Calu3 (cell line): Measurements from ENCODE around the gene CLIC3. TPM values are rescaled to one million over a fixed set of nuclear protein-coding genes. Genes with fewer than 3 reads are reported as not detected.
"Not testable (repeated sequence)": the region's sequence is repeated elsewhere in the genome, so short reads cannot be mapped to it uniquely, and the experiment has no call there.

Source experiments
- BruUV-seq: library from RNA; stranded (reverse); fragments of 400-500 nt; replicated peaks from 2 replicates; lab custom pipeline; 2021; lab: Mats Ljungman, UMichigan
- CTCF ChIA-PET: fragments of 300-600 bp; sonication (Branson Sonifier 250); formaldehyde crosslinking; loops from one replicate; lab custom pipeline; 2022; ENCODE audit warnings: antibody characterized with exemption; lab: Charles Lee
- DNase-seq: peaks from one replicate; pipeline ENCODE4 v3.0.0; 2022
- H3K27ac Mint-ChIP-seq: one replicate; pipeline ENCODE4 v1.8.0; 2022; ENCODE audit warnings: mixed read lengths; ENCODE audit not compliant: unreplicated experiment
- H3K27me3 Mint-ChIP-seq: one replicate; pipeline ENCODE4 v1.8.0; 2022; ENCODE audit warnings: mixed read lengths; ENCODE audit not compliant: unreplicated experiment
- H3K36me3 Mint-ChIP-seq: one replicate; pipeline ENCODE4 v1.8.0; 2022; ENCODE audit warnings: mild to moderate bottlenecking, moderate library complexity, mixed read lengths; ENCODE audit not compliant: insufficient read depth, unreplicated experiment
- H3K4me1 Mint-ChIP-seq: one replicate; pipeline ENCODE4 v1.8.0; 2022; ENCODE audit warnings: mild to moderate bottlenecking, low read depth, mixed read lengths; ENCODE audit not compliant: unreplicated experiment
- H3K4me3 Mint-ChIP-seq: one replicate; pipeline ENCODE4 v1.8.0; 2022; ENCODE audit warnings: mild to moderate bottlenecking, low read depth, moderate library complexity, mixed read lengths; ENCODE audit not compliant: unreplicated experiment
- H3K9me3 Mint-ChIP-seq: one replicate; pipeline ENCODE4 v1.8.0; 2022; ENCODE audit warnings: low read depth, mixed read lengths; ENCODE audit not compliant: unreplicated experiment
- CTCF ChIP-seq: fragments of 200-600 bp; IDR thresholded peaks from one replicate; pipeline ENCODE4 v1.8.0; 2022; ENCODE audit warnings: antibody characterized with exemption; ENCODE audit not compliant: unreplicated experiment
- intact Hi-C: fragments of 100-400 bp; cut with micrococcal nuclease; formaldehyde crosslinking; loops from one replicate; pipeline ENCODE4 v1.10.0; 2022; ENCODE audit not compliant: unreplicated experiment
- total RNA-seq: library from RNA; stranded (reverse); gene quantifications from 2 replicates; pipeline ENCODE4 v1.2.3, GENCODE V29; 2022

CLIC3 gene
- total RNA-seq, 1 experiment from 2014 or later, result 0.35 TPM

DNA sequence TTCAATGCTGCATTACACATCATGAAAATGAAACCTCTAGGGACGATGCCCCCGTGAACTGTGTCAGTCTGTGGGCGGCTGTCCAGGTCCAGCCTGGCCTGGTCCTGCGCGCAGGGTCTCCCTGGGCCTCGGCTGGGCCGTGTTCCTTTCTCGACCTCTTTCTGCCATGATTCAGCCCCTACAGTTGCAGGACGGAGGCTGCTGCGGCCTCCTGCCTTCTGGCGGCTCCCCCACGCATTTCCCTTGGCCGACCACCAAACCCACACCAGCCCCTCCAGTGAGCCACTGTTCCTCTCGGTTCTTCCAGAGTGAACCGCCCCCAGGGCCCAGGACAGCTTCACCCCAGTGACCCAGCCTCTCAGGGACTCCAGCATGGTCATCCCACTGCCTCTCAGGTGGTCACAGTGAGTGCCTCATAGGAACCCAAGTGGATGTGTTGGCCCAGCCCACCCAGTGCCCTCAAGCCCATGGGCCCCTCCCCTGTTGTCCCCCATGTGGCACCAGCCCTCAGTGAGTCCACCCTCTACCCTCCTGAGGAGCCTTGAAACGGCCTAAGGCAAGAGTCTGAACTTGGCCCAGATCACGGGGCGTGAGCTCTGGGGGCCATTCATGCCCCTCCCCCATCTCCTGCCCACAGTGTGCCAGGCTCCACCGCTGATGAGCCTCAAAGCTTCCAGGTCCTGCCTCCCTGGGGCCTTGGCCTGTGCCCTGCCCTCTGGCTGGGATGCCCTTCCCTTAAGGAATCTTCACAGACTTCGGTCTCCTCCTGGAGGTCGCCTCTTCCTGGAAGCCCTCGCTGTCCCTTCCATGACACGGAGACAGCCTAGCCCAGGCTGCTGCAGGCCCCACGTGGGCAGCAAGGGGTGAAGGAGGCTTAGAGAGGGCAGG, 10.0 kb upstream of the CLIC3 start:
- Mint-ChIP-seq H3K4me1 (no peaks in the 10 kb centered on the region), H3K9me3 (peaks cover 5% of the 10 kb centered on the region), H3K27ac (no peak overlapping the region), H3K27me3 (no peaks in the 10 kb centered on the region), H3K4me3 (no peak overlapping the region), H3K36me3 (peaks cover 3% of the 10 kb centered on the region)
- DNase-seq, result no peak
- no TSS peak for BruUV-seq
- TF ChIP-seq CTCF, result no peak
- intact Hi-C loops, result no loop called here
- CTCF ChIA-PET, result no interaction called here

DNA sequence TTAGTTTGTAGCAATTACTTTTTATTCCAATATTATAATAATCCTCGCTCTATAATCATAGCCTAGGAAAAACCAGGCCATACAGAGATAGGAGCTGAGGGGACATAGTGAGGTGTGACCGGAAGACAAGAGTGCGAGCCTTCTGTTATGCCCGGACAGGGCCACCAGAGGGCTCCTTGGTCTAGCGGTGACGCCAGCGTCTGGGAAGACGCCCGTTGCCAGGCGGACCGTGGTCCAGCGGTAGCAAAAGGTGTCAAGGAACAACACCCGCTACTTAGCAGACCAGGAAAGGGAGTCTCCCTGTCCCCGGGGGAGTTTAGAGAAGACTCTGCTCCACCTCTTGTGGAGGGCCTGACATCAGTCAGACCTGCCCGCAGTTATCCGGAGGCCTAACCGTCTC, 7.9 kb upstream of the CLIC3 start:
- H3K4me1 Mint-ChIP-seq, CTCF ChIA-PET, BruUV-seq, H3K27me3 Mint-ChIP-seq, H3K27ac Mint-ChIP-seq, H3K4me3 Mint-ChIP-seq, H3K9me3 Mint-ChIP-seq, intact Hi-C loops, H3K36me3 Mint-ChIP-seq: not testable (repeated sequence)
- DNase-seq, result peak; percentile 22

GRCh38 chr9:137002646-137003041, 6.3 kb upstream of the CLIC3 start:
- no peak for TF ChIP-seq CTCF
- CTCF ChIA-PET, result no interaction called here
- no TSS peak for BruUV-seq
- Mint-ChIP-seq H3K9me3 (peaks cover 5% of the 10 kb centered on the region), H3K27ac (no peak overlapping the region), H3K4me1 (peaks cover 10% of the 10 kb centered on the region), H3K27me3 (no peaks in the 10 kb centered on the region), H3K4me3 (no peak overlapping the region), H3K36me3 (no peaks in the 10 kb centered on the region)
- intact Hi-C loops, result no loop called here
- DNase-seq, result no peak

DNA sequence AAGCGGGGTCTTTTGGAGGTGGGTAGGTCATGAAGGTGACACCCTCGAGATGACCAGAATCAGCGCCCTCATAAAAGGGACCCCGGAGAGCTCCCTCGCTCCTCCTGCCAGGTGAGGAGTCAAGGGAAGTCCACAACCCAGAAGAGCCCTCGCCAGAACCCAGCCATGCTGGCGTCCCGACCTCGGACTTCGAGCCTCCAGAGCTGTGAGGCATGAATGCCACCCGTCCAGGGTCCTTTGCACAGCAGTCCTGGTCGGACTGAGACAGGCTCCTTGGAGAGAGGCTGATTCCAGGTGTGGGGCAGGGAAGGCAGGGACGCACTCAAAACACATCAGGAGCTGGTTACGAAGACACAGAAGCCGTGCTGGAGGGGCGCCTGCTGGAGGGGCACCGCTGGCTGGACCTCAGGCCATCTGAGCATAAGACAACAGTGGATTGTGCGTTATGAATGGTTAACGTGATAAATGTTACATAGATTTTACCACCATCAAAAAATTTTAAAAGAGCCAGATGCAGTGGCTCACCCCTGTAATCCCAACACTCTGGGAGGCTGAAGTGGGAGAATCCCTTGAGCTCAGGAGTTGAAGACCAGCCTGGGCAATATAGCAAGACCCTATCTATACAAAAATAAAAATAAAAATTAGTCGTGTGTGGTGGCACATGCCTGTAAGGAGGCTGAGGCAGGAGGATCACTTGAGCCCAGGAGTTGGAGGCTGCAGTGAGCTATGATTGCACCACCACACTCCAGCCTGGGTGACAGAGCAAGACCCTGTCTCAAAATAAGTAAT, 5.7 kb upstream of the CLIC3 start:
- Mint-ChIP-seq H3K27ac (no peak overlapping the region), H3K36me3 (no peaks in the 10 kb centered on the region), H3K4me3 (no peak overlapping the region), H3K4me1 (peaks cover 11% of the 10 kb centered on the region), H3K9me3 (peaks cover 5% of the 10 kb centered on the region), H3K27me3 (no peaks in the 10 kb centered on the region)
- intact Hi-C loops, result no loop called here
- CTCF ChIA-PET, result interaction anchor here (0.6 to 0.7 kb wide), 2 partner anchors 271 to 1016 kb away, joined by 3 to 5 read pairs; no protein-coding TSS in a partner anchor
- no TSS peak for BruUV-seq
- DNase-seq, result no peak
- TF ChIP-seq CTCF, result no peak
